Placental pericyte (primary cell): ENCODE measurements around the gene ZBTB16. TPM values are rescaled to one million over a fixed set of nuclear protein-coding genes. Genes with fewer than 3 reads are reported as not detected.

Source experiments
- total RNA-seq: library from RNA; depleted of rRNA; stranded (reverse); fragments of >200 nt; gene quantifications from 2 replicates; pipeline ENCODE4 v1.2.3, GENCODE V29; 2012

Gene ZBTB16
- under 0.01 and 0.43 TPM in 2 replicates for total RNA-seq

GRCh38 chr11:114059278-114059983 lies at the start of gene ZBTB16:
TSS of gene ZBTB16 (plus strand) at chr11:114059711. CDS start at chr11:114063301, 3,590 bp downstream.

GRCh38 chr11:114295676-114296604 lies 236.4 kb downstream of the ZBTB16 start, which contains the start of gene NNMT:
TSS of gene NNMT (plus strand) at chr11:114296399. CDS start at chr11:114296557, 158 bp downstream.

Other genes with a start within 250 kb of the ZBTB16 start
- gene USP28, start 184.1 kb upstream of the ZBTB16 start, total RNA-seq, result 25.6 and 44.0 TPM in 2 replicates
- not detected in 2 replicates for gene HTR3B, start 154.9 kb upstream of the ZBTB16 start, total RNA-seq
- gene HTR3A, start 84.6 kb upstream of the ZBTB16 start, total RNA-seq, result not detected in 2 replicates
- gene NNMT, start 236.7 kb downstream of the ZBTB16 start, total RNA-seq, result 236 and 711 TPM in 2 replicates